NCI-H146 (cell line): Measurements from ENCODE around the gene RNF166.
A peak's percentile ranks its signal among the peaks of the same experiment; 100 is the strongest.

Source experiments
- DNase-seq: peaks from one replicate; lab custom pipeline; 2025; lab: John Stamatoyannopoulos, UW

Gene RNF166

DNA sequence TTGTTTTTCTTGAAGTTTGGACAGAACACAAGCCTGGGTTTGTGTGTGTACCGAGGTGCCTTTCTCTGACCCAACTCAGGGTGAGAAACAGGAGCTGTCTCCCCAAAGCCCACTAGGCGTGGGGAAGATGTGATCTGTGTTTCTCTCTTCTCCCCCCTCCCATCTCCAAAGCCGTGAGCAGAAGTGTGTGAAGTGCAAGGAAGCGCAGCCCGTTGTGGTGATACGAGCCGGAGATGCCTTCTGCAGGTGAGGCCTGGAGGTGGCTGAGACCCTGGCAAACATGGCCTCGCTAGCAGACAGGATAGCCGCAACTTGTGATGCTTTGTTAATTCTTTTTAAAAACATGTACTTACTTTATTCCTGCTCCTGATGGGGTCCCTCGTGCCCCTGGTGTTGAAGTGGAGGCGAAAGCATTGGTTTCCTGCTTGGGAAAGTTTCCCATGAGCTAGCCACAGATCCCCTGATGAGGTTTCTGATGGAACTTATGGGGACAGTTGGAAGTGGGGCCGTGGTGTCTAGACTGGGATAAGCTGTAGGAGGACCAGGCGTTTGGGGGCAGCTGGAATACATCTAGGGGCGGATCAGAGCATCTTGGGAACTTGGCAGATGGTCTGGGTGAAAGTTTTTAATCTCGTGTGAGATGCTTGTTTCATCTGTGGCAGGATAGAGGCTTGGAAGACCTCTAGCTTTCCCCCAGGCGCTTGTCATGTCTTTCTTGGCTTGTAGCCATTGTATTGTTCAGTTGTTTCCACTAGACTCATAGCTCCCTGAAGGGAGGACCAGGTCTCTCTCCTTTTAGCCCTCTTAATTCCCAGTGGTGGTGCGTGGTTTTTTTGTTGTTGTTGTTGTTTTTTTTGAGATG lies 988 bp upstream of the RNF166 start:
- DNase-seq: no peak

DNA sequence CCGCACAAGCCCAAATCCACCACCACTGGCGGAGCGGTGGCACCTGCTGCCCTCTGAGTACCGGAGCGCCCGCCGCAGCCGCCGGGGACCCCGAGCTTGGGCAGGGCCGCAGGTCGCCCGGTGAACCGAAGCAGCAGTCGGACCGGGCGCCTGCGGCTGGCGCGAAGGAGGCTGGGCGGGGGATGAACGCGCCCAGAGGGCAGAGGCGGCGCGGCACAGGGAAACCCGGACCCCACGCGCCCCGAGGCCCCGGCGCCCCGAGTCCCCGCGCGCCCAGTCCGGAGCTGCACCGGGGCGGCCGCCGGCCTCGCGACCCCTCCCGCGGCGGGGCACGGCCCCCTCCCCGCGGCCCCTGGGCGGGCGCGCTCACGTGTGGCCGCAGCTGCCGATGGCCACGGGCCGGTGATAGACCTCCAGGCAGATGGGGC lies 393 bp downstream of the RNF166 start:
- peak; percentile 9 for DNase-seq

DNA sequence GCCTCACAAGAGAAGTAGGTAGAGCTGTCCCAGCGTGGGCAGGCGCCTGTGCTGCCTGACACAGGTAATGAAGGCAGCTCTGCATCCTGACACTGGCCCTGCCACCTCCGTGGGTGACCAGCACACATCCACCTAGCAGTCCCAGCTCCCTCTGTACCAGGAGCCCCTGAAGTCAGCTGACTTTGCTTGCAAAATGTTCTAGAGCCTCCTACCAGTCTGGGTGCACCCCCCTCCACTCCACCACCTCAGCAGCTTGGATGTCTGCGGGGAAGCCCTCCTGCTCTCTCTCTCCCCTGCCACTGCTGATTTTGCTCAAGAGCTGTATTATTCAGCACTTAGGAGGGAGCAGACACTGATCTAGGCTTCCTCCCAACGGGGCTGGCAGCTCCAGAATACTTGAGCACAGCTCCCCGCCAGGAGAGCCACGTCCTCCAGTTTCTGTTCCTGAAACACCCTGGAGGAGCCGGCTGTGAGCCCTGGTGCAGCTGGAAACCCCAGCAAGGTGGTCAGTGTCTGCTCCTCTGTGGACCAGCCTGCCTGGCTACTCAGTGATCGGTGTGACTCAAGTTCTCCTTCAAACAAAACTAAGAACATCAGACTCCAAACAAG lies 1.0 kb downstream of the RNF166 start:
- no peak for DNase-seq

DNA sequence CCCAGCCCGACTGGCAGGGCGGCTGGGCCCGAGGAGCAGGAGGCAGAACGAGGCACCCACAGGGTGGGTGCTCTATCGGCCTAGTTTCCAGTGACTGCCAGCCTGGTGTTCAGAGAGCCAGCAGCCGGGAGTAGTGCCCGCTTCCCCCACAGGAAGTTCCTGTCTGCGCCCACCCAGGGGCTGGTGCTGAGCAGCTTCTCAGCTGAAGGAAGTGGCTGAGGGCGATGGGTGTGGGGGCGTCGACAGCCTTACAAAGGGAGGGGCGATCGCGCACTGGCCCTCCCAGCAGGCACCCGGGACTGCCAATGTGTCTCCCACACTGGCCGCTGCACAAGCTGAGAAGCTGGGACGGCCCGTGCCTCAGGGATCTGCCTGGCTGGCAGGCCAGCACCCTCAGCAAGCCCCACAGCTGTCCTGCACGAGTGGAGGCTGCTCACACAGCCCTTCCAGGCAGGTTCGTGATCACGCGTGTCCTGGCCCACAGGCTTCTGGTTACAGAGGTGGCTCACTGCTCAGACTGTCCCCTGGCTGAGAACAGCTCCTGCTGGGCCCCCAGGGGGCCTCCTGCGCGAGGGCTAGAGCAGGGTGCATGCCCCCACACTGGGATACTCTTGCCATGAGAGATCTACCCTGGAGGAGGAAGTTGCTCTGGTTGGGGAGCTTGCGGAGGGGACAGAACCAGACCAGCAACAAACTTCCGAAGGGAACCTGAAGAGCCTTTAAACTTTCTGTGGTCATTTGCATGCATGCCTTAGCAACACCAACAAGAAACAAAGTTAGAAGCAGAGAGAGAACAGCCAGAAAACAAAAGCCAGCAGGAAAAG lies 2.5 kb downstream of the RNF166 start:
- no peak for DNase-seq

DNA sequence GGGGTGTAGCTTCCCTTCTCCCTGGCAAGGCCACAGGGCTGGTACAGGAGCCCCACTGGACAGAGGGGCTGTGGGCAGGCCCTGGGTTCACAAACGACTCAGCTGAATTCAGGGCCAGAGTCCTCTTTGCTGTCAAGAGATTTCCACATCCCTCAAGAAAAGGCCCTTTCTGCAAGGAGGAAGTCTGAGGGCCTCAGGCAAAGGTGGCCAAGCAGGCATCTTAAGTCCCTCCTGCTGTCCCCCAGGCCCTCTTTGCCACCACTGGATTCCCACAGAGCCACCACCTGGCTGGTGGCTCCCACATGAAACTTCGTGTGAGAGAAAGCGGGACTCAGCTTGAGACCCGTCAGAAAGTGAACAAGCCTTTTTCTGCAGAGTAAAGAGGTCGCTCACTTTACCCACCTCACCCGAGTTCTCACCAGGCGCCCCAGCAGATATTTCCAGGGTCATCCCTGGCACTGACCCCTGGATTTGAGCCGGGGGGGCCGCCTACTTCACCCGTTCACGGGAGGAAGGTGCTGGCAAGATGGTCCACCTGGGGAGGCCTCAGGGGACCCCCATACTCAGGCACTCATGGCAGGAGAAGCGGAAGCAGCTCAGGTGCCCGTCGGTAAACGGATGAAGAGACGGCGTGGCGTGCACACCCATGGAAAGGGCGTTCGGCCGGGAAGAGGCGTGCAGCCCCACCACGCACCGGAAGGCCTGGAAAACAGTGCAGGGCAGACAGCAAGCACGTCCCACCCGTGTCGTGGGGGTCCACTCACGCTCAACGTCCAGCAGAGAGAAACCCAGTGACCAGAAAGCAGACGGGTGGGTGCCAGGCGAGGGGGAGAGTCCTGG lies 3.6 kb downstream of the RNF166 start:
- no peak for DNase-seq

DNA sequence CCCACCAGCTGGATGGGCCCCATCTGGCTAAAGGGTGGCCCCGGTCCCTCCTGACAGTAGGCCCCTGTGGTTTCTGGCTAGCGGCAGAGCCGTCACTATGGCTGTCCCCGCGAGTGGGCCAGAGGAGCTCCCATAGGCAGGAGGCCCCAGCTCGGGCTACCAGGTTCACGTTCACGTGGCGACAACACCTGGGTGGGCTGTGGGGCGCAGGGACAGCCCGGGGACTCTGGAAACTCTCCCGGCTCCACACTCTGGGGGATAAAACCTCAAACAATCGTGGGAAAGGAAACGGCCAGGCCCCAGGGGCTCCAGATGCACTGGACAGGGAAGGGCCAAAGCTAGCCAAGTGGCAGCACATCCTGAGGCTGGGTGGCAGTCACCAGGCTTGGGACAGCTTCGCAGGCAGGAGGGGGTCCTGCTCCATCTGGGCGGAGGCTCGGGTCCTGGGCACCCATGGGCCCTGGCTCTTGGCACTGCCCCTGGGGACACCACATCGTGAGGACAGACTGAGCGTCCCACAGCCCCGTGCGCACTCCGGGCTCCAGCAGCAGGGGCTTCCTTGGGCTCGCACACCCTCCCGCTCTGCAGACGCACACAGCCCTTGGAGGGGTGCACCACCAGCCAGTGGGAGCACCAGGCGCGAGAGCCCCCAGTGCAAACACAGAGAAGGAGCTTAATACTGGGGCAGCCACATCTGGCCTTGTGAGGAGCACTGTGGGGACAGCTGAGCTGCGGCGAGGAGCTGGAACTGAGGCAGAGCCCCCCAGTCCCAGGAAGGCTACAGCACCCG lies 4.4 kb downstream of the RNF166 start:
- DNase-seq: no peak

DNA sequence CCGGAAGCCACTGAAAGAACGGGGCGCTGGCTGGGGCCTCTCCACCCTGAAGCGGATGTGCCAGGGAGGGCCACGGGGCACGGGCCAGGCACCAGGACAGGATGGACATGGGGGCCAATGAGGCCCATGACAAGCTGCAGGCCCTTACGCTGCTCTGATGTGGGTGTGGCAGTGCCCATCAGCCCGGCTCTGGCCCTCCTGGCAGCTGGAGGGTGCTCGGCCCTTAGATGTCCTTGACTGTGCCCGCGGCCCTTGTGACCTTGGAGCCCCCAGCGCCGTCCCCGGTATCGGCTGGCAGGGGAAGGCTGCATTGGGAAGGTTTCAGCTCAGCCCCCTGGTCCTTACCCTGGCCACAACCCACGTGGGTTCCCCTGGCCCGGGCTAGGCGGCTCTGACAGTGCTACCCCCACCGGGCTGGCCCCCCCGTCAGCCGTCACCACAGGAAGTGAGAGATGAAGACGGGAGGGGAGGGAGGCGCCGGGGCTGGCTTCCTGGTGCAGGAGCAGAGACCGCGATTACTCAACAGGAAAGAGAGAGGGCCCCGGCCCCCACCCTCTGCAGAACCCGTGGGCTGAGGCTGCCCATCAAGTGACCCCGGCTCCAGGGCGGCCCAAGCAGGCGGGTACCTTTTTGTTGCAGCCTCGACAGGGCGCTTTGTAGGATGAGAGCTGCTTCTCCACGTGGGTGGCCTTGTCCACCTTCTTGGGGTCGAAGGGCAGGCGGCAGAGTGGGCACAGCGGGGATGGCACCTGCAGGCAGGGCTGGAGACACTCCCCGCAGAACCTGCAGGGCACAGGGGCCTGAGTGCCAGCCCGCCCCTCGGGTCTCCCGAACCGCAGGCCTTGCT lies 5.3 kb downstream of the RNF166 start:
- no peak for DNase-seq

DNA sequence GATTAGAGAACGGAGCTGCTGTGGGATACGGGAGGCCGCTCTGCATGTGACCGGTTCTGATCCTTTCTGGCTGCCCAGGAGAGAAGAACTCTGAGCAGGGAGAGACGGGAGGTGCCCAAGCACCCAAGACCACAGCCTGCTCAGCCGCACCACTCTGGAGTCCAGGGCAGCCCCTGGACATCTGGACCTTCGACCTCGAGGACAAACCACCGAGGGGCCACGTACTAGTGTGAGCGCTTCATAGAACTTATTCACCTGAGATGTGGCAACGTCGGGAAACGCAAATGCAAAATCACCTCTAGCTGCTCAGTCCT lies 5.9 kb downstream of the RNF166 start:
- no peak for DNase-seq

DNA sequence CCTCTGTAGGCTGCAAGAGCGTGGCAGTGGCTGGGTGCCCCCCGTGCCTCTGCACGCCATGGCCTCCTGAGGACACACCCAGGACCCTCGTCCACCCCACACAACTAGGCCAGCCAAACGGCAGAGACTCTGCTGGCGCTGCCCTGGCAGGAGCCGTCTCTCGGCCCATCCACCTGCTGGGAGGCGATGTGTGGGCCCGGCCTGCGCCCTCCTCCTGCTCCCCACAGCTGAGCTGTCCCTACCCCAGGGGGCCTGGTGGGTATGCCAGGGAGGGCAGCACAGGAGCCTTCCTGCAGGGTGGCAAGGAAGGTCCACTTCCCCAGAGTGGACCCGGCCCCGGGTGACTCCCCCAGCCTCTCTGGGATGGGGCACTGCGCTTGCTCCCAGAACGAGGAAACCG lies 7.0 kb downstream of the RNF166 start:
- DNase-seq: no peak

DNA sequence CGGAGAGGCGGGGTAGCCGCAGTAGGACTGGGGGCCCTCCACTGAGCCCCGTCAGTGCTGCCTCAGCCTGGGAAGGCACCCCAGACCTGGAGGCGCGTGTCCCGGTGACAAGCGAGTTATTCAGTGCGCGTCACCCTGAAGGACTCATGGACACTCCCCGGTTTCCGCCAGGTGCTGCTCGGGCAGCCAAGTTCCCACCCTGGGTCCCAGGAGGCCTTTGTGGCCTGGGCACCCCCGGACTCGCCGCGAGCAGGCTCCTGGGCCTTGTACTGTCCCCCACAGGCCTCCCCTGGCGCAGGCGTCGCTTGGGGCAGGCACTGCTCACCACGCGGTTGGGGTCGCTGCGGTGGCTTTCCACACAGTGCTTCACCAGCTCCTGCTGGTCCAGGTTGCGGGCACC lies 7.6 kb downstream of the RNF166 start:
- DNase-seq: no peak

DNA sequence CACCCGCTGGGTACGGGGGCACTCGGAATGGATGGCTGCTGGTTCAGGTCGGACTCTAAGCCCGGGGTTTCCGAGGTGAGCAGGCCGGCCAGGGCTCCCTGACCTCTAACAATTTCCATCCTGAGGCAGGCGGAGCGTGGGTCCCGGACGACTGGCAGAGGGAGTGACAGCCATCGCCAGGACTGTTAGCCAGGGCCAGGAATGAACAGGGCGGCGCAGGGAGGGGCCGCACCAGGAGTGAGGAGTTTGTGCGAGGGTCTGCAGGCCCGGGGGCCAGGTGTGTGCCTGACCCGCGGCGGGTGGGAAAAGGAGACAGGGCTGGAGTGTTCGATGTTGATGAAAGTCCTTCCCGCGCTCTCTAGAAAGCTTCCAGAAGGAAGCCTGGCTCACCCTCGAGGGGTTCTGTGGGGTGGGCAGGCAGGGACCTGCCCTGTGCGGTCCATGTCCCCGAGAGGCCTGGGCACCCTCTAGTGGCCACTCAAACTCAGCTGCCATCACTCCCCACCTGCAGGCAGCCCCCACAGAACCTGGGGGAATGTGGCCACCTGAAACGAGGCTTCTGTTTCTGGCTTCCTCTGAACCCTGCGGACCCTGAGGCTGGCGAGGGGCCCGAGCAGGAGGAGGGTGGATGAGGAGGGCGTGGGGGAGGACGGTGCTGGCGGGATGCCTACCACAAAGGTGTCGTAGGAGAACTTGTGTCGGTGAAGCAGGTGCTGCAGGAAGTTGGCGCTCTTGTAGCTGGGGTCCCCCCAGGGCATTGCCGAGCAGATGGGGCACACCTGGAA lies 8.2 kb downstream of the RNF166 start:
- DNase-seq: no peak

DNA sequence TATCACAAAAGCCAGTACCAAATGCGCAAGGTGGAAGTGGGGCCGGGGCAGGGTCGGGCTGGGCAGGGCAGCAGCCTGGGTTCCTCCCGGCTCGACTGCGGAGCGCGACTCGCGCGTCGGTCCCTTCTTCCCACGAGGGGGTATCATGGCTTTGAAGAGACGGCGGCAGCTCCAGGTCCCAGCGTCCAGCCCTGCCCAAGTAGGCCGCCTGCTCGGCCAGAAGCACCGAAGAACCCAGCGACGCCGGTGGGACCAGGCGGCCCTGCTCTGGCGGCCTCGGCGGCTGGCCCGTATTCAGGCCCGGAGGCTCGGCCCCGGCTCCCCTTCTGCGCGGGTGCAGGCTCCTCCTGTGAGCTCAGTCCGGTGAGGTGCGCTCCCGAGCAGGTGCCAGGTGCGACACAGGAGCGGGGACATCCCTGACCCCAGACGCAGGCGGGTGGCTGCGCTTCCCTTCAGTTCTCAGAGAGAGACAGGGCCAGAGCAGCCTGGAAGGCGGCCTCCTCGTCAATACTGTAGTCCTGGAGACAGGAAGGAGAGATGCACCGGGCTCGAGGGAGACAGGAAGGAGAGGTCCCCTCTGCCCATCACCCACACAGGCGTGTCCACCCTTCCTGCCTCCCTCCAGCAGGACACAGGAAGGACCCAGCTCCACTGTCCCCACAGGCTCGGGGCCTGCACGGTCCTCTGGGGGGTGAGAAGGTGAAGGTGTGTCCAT lies 8.9 kb downstream of the RNF166 start:
- DNase-seq: no peak

DNA sequence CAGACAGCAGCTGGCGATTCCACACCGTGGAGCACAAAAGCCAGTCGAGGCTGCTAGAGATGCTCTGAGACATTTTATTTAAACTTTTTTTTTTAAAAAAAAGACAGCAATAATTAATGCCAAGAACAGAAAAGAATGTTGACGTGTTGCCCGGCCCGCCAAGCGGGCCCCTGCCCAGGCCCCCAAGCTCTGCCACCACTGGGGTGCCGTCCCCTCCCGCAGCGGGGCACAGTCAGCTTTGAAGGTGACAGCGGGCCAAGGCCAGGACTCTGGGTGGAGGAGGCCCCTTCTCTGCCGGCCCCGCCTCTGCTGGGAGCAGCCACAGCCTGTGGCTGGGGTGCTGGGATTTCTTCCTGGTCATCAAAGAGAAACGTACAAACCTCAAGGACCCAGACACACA lies 9.8 kb downstream of the RNF166 start:
- no peak for DNase-seq

DNA sequence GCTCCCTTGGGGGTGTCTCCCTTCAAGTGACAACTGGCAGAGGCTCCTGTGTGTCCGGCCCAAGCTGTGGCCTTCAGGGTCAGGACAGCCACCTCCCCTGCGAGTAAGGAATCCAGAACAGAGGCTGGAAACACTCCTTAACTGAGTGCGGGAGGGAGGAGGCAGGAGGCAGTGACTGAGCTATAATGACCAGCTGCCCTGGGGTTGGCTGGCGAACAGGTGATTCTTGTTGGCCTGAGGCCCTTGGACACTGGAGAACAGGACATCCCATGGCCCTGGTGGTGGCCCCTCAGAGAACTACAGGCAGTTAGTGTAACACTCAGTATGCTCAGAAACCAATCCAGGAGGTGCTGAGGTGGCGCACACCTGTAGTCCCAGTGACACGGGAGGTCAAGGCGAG lies 10.5 kb downstream of the RNF166 start:
- no peak for DNase-seq

DNA sequence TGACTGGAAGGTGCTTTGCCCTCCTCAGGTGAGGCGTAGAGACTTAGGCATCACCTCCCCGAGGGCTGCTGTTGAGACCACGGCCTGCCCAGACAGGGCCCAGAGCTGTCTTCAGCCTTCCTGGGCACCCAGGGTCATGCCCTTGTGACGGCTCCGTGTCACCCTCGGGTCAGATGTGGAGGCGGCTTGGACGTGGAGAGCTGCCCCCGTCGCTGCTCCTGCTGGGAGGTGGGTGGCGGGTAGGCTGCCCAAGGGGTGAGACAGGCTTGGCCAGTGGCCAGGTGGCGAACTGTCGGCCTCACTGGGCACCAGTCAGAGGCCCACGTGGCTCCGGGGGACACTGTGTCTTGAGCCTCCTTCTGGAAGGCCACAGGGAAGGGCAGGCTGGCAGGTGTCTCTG lies 11.0 kb downstream of the RNF166 start:
- DNase-seq: no peak

DNA sequence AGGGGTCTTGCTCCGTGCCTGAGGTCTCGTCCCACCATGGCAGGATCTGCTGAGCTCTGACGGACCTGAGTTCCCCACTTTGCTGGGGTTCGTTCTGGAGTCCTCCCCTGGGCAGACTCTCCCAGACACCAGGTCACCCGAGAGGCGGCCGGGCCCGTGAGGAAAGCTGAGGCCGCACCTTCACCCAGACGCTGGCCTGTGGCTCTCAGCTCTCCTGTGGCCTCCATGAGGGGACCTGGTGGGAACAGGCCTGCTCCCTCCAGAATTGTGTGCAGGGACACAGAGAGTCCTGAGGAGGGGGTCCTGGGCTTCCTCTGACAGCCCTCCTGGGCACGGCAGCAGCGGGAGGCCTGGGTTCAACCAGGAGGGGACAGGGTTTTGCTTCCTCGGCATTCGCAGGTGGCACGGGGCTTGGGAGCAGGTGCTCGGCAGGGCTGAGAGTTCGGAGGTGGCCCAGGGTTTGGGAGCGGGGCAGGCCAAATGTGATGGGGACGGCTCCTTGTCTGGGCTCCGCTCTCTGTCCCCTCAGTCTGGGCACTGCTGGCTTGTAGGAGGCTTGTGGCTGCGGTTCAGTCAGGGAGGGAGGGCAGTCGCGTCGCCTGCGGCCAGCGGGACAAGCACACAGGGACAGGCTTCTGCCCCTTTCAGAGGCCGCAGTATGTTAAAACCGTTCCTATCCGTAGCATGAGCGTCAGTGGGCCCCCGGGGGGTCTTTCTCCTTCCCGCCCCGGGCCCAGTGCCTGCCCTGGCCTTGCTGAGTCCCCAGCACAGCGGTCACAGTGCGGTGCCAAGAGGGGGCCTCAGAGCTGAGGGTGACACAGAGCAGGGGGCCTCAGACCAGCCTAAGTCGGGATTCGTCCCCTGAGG lies 11.8 kb downstream of the RNF166 start:
- no peak for DNase-seq

DNA sequence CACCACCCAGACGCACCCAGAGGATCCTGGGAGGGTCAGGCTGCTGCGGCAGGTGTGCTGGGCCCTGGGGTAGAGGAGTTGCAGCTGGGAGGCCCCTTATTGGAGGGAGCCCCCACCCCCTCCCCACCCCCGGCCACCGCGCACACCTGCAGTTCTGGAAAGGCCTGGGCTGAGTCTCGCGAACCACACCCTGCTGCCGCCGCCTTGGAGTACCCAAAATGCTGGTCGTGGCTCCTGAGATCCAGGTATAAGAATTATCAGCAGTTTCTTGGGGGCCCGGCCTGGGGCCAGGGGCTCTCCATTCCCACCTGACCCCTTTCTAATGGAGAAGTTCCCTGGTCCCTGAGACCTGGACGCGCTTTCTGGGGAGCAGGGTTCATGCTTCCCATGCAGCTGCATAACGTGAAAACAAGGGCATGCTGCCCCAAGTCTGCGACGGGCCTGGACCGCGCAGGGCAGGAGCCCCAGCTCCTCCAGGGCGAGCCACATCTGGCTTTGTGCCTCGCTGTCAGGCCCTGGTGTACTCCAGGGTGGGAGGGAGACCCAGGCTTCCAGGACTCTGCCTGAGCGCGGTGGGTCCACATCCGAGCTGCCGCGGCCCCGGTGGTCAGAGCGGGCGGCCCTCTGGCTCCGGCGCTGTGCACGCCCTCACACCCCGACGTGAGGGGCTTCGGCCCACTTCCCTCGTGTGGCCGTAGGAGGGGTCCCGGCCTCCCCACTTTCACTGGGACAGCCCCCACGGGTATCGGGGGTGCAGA lies 12.6 kb downstream of the RNF166 start:
- no peak for DNase-seq
